SK-N-SH treated with all-trans-retinoic acid at 6 μM for 48 hours (cell line): ENCODE results near the gene TWIST1.

Source experiments
- CREB5 ChIP-seq: fragments of 250-450 bp; sonication (Bioruptor Pico); IDR thresholded peaks from 2 replicates; pipeline ENCODE4 v1.5.1; 2020; ENCODE audit warnings: low read depth, mild to moderate bottlenecking, moderate library complexity
- GLIS3 ChIP-seq: fragments of 250-450 bp; sonication (Bioruptor Pico); IDR thresholded peaks from 2 replicates; pipeline ENCODE4 v1.5.0; 2020; ENCODE audit warnings: mild to moderate bottlenecking, moderate library complexity
- POU6F1 ChIP-seq: fragments of 250-450 bp; sonication (Bioruptor Pico); IDR thresholded peaks from 2 replicates; pipeline ENCODE4 v1.8.0; 2021; ENCODE audit warnings: low read depth, mild to moderate bottlenecking, moderate library complexity, borderline replicate concordance
- TCF4 ChIP-seq: fragments of 250-450 bp; sonication (Bioruptor Pico); IDR thresholded peaks from 2 replicates; pipeline ENCODE4 v1.8.0; 2021; ENCODE audit warnings: mild to moderate bottlenecking, moderate library complexity, borderline replicate concordance
- ZFP30 ChIP-seq: fragments of 450-650 bp; formaldehyde crosslinking; IDR thresholded peaks from 2 replicates; pipeline ENCODE4 v1.5.0; 2022; ENCODE audit warnings: mild to moderate bottlenecking, moderate library complexity

- TF ChIP-seq ZFP30 (CRISPR knock-in tag) (no peak), CREB5 (CRISPR knock-in tag) (no peak), TCF4 (no peak), GLIS3 (no peak), POU6F1 (CRISPR knock-in tag) (no peak)
Measured at GRCh38 chr7:19119870-19120486, 2.5 kb upstream of the TWIST1 start.
